ENCODE results near the gene ZNF320. TPM values are rescaled to one million over a fixed set of nuclear protein-coding genes. Genes with fewer than 3 reads are reported as not detected.
"Not testable (repeated sequence)": the region's sequence is repeated elsewhere in the genome, so short reads cannot be mapped to it uniquely, and the experiment has no call there.

Gene ZNF320
- total RNA-seq, 1 donor from 2014 or later: 31.6 TPM

DNA sequence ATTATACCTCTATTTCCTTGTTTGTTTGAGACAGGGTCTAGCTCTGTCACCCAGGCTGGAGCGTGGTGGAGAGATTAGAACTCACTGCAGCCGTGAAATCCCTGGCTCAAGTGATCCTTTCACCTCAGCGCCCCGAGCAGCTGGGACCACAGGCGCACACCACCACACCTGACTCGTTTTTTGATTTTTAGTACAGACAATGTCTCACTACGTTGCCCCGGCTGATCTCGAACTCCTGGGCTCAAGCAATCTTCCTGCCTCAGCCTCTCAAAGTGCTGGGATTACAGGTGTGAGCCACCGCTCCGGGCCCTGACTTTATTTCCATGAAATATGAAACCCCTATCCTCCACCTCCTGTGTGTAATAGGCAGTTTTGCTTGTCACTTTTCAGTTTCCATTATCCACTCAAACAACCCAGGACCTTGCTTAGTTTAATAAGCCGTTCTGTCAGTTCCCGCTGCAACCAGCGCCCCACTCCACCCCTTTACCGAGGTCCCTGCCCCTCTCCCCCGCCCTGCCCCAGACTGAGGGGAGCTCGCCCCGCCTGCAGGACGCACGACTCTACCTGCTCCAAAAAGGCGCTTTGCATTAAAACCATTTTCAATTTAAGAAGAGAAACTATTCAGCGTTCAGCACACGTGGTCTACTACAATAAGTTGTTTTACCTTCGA lies 48.4 kb upstream of the ZNF320 start:
- H2AFZ ChIP-seq (ENCODE audit: low read depth, low read length): no peak overlapping the region
- H4K20me1 ChIP-seq (ENCODE audit: insufficient read depth, low read length): no peaks in the 10 kb centered on the region
- Mint-ChIP-seq H3K4me1 (ENCODE audit: low read depth, unreplicated experiment) (peaks cover 11% of the 10 kb centered on the region), H3K27ac (ENCODE audit: unreplicated experiment) (no peak overlapping the region), H3K27me3 (ENCODE audit: low read depth, unreplicated experiment) (no peaks in the 10 kb centered on the region), H3K4me3 (ENCODE audit: unreplicated experiment) (no peak overlapping the region), H3K9me3 (ENCODE audit: unreplicated experiment) (peaks cover 37% of the 10 kb centered on the region), H3K36me3 (ENCODE audit: low read depth, unreplicated experiment) (peaks cover 25% of the 10 kb centered on the region)
- FAIRE-seq: no peak
- no peak overlapping the region for H3K4me3 ChIP-seq (ENCODE audit: insufficient read depth, low read depth, low read length)
- no peak for DNase-seq (ENCODE audit: low read depth)
- H3K27me3 ChIP-seq (ENCODE audit: insufficient read depth, low read length): no peaks in the 10 kb centered on the region
- H3K27ac ChIP-seq (ENCODE audit: low read depth, low read length): no peak overlapping the region
- H3K4me1 ChIP-seq (ENCODE audit: insufficient read depth, low read length): no peaks in the 10 kb centered on the region
- no peaks in the 10 kb centered on the region for H3K79me2 ChIP-seq (ENCODE audit: insufficient read depth, low read length)
- H3K4me2 ChIP-seq (ENCODE audit: low read length): no peak overlapping the region
- TF ChIP-seq EZH2 (IDR thresholded peaks at IDR 0.05; ENCODE audit: insufficient read depth, low read length): no peak
- TF ChIP-seq, protein P1, sequence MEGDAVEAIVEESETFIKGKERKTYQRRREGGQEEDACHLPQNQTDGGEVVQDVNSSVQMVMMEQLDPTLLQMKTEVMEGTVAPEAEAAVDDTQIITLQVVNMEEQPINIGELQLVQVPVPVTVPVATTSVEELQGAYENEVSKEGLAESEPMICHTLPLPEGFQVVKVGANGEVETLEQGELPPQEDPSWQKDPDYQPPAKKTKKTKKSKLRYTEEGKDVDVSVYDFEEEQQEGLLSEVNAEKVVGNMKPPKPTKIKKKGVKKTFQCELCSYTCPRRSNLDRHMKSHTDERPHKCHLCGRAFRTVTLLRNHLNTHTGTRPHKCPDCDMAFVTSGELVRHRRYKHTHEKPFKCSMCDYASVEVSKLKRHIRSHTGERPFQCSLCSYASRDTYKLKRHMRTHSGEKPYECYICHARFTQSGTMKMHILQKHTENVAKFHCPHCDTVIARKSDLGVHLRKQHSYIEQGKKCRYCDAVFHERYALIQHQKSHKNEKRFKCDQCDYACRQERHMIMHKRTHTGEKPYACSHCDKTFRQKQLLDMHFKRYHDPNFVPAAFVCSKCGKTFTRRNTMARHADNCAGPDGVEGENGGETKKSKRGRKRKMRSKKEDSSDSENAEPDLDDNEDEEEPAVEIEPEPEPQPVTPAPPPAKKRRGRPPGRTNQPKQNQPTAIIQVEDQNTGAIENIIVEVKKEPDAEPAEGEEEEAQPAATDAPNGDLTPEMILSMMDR (IDR thresholded peaks at IDR 0.05; ENCODE audit: insufficient read depth, low read depth, low read length): no peak
- H3K9ac ChIP-seq (ENCODE audit: low read length): no peak overlapping the region
- H3K9me3 ChIP-seq (ENCODE audit: insufficient read depth, low read depth, low read length): peaks cover 32% of the 10 kb centered on the region
- H3K36me3 ChIP-seq (ENCODE audit: insufficient read depth, low read length): peaks cover 10% of the 10 kb centered on the region

DNA sequence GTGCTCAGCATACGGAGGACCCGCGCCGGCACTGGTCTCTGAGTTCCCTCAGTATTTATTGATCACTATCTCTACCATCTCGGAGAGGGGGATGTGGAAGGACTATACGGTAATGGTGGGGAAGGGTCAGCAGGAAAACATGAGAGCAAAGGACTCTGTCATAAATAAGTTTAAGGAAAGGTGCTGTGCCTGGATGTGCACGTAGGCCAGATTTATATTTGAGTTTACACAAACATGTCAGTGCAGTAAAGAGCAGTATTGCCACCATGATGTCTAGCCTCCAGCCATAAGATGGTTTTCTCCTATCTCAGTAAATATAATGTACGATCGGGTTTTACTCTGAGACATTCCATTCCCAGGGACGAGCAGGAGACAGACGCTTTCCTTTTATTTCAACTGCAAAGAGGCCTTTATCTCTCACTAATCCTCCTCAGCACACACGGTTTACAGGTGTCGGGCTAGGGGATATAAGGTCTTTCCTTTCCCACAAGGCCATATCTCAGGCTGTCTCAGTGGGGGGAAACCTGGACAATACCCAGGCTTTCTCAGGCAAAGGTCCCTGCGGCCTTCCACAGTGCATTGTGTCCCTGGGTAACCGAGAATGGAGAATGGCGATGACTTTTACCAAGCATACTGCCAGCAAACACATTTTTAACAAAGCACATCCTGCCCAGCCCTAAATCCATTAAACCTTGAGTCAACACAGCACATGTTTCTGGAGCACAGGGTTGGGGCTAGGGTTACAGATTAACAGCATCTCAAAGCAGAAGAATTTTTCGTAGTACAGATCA lies 47.5 kb upstream of the ZNF320 start:
- not testable (repeated sequence) for H3K27me3 ChIP-seq (ENCODE audit: insufficient read depth, low read length); H3K4me2 ChIP-seq (ENCODE audit: low read length); H3K27ac ChIP-seq (ENCODE audit: low read depth, low read length); H3K79me2 ChIP-seq (ENCODE audit: insufficient read depth, low read length); H3K4me3 ChIP-seq (ENCODE audit: insufficient read depth, low read depth, low read length); H3K36me3 ChIP-seq (ENCODE audit: insufficient read depth, low read length); H2AFZ ChIP-seq (ENCODE audit: low read depth, low read length); DNase-seq (ENCODE audit: low read depth); H3K9ac ChIP-seq (ENCODE audit: low read length); FAIRE-seq; H3K4me1 ChIP-seq (ENCODE audit: insufficient read depth, low read length); H3K27me3 Mint-ChIP-seq (ENCODE audit: low read depth, unreplicated experiment); H4K20me1 ChIP-seq (ENCODE audit: insufficient read depth, low read length)
- H3K27ac Mint-ChIP-seq (ENCODE audit: unreplicated experiment): peak overlapping the region; percentile 3
- peaks cover 23% of the 10 kb centered on the region for H3K9me3 ChIP-seq (ENCODE audit: insufficient read depth, low read depth, low read length)
- peaks cover 11% of the 10 kb centered on the region for H3K4me1 Mint-ChIP-seq (ENCODE audit: low read depth, unreplicated experiment)
- peak overlapping the region; percentile 9 for H3K4me3 Mint-ChIP-seq (ENCODE audit: unreplicated experiment)
- peaks cover 16% of the 10 kb centered on the region for H3K36me3 Mint-ChIP-seq (ENCODE audit: low read depth, unreplicated experiment)
- peaks cover 28% of the 10 kb centered on the region for H3K9me3 Mint-ChIP-seq (ENCODE audit: unreplicated experiment)

DNA sequence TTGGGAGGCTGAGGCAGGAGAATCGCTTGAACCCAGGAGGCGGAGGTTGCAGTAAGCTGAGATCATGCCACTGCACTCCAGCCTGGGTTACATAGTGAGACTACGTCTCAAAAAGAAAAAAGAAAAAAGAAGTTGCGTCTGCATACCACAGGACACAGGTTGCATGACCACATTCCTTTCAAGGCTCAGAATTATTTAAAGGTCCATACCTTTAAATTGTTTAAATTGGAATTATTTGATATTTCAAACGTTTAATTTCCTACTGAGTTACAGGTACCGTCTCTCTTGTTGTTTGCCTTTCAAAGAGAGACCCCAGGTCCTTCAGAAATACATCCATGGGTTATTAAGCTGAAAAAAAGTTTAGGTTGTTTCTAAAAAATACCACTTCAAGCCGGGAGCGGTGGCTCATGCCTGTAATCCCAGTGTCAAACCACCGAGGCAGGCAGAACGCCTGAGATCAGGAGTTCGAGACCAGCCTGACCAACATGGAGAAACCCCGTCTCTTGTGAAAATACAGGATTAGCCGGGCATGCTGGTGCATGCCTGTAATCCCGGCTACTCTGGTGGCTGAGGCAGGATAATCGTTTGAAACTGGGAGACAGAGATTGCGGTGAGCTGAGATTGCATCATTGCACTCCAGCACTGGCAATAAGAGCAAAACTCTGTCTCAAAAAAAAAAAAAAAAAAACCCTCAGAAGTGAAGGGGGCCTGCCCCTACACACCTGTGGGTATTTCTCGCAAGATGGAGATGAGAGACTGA lies 46.6 kb upstream of the ZNF320 start:
- H3K9ac ChIP-seq (ENCODE audit: low read length): no peak overlapping the region
- peaks cover 15% of the 10 kb centered on the region for H3K9me3 ChIP-seq (ENCODE audit: insufficient read depth, low read depth, low read length)
- no peaks in the 10 kb centered on the region for H3K27me3 ChIP-seq (ENCODE audit: insufficient read depth, low read length)
- H3K36me3 ChIP-seq (ENCODE audit: insufficient read depth, low read length): no peaks in the 10 kb centered on the region
- H3K27me3 Mint-ChIP-seq (ENCODE audit: low read depth, unreplicated experiment): no peaks in the 10 kb centered on the region
- peaks cover 9% of the 10 kb centered on the region for H3K36me3 Mint-ChIP-seq (ENCODE audit: low read depth, unreplicated experiment)
- DNase-seq (ENCODE audit: low read depth) (no peak), FAIRE-seq (no peak)
- H4K20me1 ChIP-seq (ENCODE audit: insufficient read depth, low read length): no peaks in the 10 kb centered on the region
- H3K27ac ChIP-seq (ENCODE audit: low read depth, low read length): no peak overlapping the region
- H3K4me3 Mint-ChIP-seq (ENCODE audit: unreplicated experiment): peak overlapping the region; percentile 14
- no peak overlapping the region for H3K4me2 ChIP-seq (ENCODE audit: low read length)
- no peak for TF ChIP-seq EZH2 (IDR thresholded peaks at IDR 0.05; ENCODE audit: insufficient read depth, low read length)
- TF ChIP-seq, protein P1 (IDR thresholded peaks at IDR 0.05; ENCODE audit: insufficient read depth, low read depth, low read length): no peak
- no peak overlapping the region for H3K4me3 ChIP-seq (ENCODE audit: insufficient read depth, low read depth, low read length)
- H3K79me2 ChIP-seq (ENCODE audit: insufficient read depth, low read length): no peaks in the 10 kb centered on the region
- H3K9me3 Mint-ChIP-seq (ENCODE audit: unreplicated experiment): peaks cover 22% of the 10 kb centered on the region
- H3K4me1 Mint-ChIP-seq (ENCODE audit: low read depth, unreplicated experiment): peaks cover 11% of the 10 kb centered on the region
- H2AFZ ChIP-seq (ENCODE audit: low read depth, low read length): no peak overlapping the region
- H3K4me1 ChIP-seq (ENCODE audit: insufficient read depth, low read length): no peaks in the 10 kb centered on the region
- no peak overlapping the region for H3K27ac Mint-ChIP-seq (ENCODE audit: unreplicated experiment)
